ENCODE measurements around the gene PDGFB.

- TF ChIP-seq EZH2 (IDR thresholded peaks at IDR 0.05): no peak
- no peak for TF ChIP-seq POLR2AphosphoS5 (IDR thresholded peaks at IDR 0.05; ENCODE audit: borderline replicate concordance, low read depth, low read length)
- TF ChIP-seq FOXP2 (optimal IDR thresholded peaks at IDR 0.05; ENCODE audit: control extremely low read depth, extremely low read length, insufficient read depth): no peak
Observed at GRCh38 chr22:39238101-39238466, 6.7 kb downstream of the PDGFB start.

Data from SK-N-MC (cell line).